Endothelial cell (in vitro differentiated cells): ENCODE measurements around the gene CCDC142. TPM values are rescaled to one million over a fixed set of nuclear protein-coding genes. Genes with fewer than 3 reads are reported as not detected.
"Not testable (repeated sequence)": the region's sequence is repeated elsewhere in the genome, so short reads cannot be mapped to it uniquely, and the experiment has no call there.

Experiments used
- DNase-seq: peaks from one replicate; pipeline ENCODE4 v3.0.0; 2021; ENCODE audit warnings: low spot score
- H3K27ac Mint-ChIP-seq: one replicate; pipeline ENCODE4 v1.8.0; 2021; ENCODE audit warnings: mixed read lengths, inconsistent platforms; ENCODE audit not compliant: unreplicated experiment
- H3K27me3 Mint-ChIP-seq: one replicate; pipeline ENCODE4 v1.8.0; 2021; ENCODE audit warnings: mild to moderate bottlenecking, moderate library complexity, mixed read lengths, inconsistent platforms; ENCODE audit not compliant: unreplicated experiment
- H3K36me3 Mint-ChIP-seq: one replicate; pipeline ENCODE4 v1.8.0; 2021; ENCODE audit warnings: mild to moderate bottlenecking, low read depth, mixed read lengths, inconsistent platforms; ENCODE audit not compliant: unreplicated experiment
- H3K4me1 Mint-ChIP-seq: one replicate; pipeline ENCODE4 v1.8.0; 2021; ENCODE audit warnings: mild to moderate bottlenecking, mixed read lengths, inconsistent platforms; ENCODE audit not compliant: unreplicated experiment
- H3K4me3 Mint-ChIP-seq: one replicate; pipeline ENCODE4 v1.8.0; 2021; ENCODE audit warnings: mild to moderate bottlenecking, mixed read lengths, inconsistent platforms; ENCODE audit not compliant: unreplicated experiment
- H3K9me3 Mint-ChIP-seq: one replicate; pipeline ENCODE4 v1.8.0; 2021; ENCODE audit warnings: mixed read lengths, inconsistent platforms; ENCODE audit not compliant: unreplicated experiment
- total RNA-seq: library from RNA; stranded (reverse); fragmentation: NEBNext Ultra II Directional; extraction: Animal tissue kit (Norgen Biotek cat#: 25700); gene quantifications from one replicate; pipeline ENCODE4 v1.2.1, GENCODE V29; 2021; ENCODE audit not compliant: unreplicated experiment
- TF ChIP-seq, protein P1 (sequence below): fragments of 200-600 bp; sonication (generic); IDR thresholded peaks from one replicate; pipeline ENCODE4 v1.5.0; 2021; ENCODE audit warnings: antibody characterized with exemption; ENCODE audit not compliant: unreplicated experiment

The CCDC142 gene
- total RNA-seq, 1 donor from 2014 or later, result 20.7 TPM

DNA sequence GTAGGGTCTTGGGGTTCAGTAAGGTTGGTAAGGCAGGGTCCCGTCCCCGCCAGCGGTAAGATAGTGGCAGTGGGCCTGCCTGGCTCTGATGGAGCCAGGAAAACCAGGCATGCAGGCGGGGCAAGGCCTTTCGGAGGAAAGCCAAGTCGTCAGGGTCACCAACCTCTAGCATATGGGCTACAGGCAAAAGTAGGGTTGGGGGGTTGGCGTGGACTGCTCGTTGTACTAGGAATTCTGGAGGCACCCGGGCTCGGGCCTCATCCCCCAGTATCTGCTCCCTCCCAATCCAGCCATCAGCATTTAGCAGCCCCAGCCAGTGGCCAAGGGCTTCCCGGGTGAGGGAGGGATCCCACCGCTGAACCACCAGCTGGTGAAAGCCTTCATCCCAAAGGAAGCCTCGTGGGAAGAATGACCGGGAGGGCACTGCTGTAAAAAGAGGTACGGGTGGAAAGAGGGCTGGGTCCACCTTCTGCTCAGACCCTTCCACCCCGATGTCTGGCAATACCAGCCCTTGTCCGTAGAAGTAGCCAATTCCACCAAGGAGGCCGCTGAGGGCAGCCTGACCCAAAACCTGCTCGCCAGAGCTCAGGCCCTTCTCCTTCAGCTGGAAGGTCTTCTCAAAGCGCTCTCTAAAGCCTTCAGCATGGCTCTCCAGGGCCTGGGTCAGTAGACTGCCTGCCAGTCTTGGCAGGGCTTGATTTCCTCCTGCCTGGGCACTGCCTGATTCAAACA is 20.6 kb downstream of the CCDC142 start:
- TF ChIP-seq, protein P1, sequence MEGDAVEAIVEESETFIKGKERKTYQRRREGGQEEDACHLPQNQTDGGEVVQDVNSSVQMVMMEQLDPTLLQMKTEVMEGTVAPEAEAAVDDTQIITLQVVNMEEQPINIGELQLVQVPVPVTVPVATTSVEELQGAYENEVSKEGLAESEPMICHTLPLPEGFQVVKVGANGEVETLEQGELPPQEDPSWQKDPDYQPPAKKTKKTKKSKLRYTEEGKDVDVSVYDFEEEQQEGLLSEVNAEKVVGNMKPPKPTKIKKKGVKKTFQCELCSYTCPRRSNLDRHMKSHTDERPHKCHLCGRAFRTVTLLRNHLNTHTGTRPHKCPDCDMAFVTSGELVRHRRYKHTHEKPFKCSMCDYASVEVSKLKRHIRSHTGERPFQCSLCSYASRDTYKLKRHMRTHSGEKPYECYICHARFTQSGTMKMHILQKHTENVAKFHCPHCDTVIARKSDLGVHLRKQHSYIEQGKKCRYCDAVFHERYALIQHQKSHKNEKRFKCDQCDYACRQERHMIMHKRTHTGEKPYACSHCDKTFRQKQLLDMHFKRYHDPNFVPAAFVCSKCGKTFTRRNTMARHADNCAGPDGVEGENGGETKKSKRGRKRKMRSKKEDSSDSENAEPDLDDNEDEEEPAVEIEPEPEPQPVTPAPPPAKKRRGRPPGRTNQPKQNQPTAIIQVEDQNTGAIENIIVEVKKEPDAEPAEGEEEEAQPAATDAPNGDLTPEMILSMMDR, result no peak
- Mint-ChIP-seq H3K9me3 (no peaks in the 10 kb centered on the region), H3K36me3 (peaks cover 9% of the 10 kb centered on the region), H3K4me1 (peaks cover 27% of the 10 kb centered on the region), H3K27ac (no peak overlapping the region), H3K27me3 (peaks cover 18% of the 10 kb centered on the region), H3K4me3 (no peak overlapping the region)
- no peak for DNase-seq

- TF ChIP-seq, protein P1, result no peak
- Mint-ChIP-seq H3K9me3 (no peaks in the 10 kb centered on the region), H3K27me3 (peaks cover 18% of the 10 kb centered on the region), H3K4me1 (peaks cover 30% of the 10 kb centered on the region), H3K4me3 (no peak overlapping the region), H3K36me3 (peaks cover 9% of the 10 kb centered on the region), H3K27ac (no peak overlapping the region)
- peak; percentile 35 for DNase-seq
Measured at GRCh38 chr2:74461187-74462053, 21.4 kb downstream of the CCDC142 start.

DNA sequence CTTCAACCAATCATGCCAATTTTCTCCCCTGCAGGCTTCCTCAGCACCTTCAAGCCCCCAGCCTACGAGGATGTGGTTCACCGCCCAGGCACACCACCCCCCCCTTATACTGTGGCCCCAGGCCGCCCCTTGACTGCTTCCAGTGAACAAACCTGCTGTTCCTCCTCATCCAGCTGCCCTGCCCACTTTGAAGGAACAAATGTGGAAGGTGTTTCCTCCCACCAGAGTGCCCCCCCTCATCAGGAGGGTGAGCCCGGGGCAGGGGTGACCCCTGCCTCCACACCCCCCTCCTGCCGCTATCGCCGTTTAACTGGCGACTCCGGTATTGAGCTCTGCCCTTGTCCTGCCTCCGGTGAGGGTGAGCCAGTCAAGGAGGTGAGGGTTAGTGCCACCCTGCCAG is 22.6 kb downstream of the CCDC142 start:
- not testable (repeated sequence) for H3K9me3 Mint-ChIP-seq, H3K36me3 Mint-ChIP-seq, DNase-seq, H3K27ac Mint-ChIP-seq
- Mint-ChIP-seq H3K4me3 (peak overlapping the region; percentile 98), H3K4me1 (peaks cover 37% of the 10 kb centered on the region), H3K27me3 (peaks cover 20% of the 10 kb centered on the region)

- Mint-ChIP-seq H3K4me3 (peak overlapping the region; percentile 98), H3K27me3 (peaks cover 20% of the 10 kb centered on the region), H3K36me3 (peaks cover 13% of the 10 kb centered on the region), H3K4me1 (peaks cover 41% of the 10 kb centered on the region), H3K27ac (peak overlapping the region; percentile 76)
- not testable (repeated sequence) for H3K9me3 Mint-ChIP-seq, DNase-seq
Measured at GRCh38 chr2:74459503-74460118, 23.2 kb downstream of the CCDC142 start.

DNA sequence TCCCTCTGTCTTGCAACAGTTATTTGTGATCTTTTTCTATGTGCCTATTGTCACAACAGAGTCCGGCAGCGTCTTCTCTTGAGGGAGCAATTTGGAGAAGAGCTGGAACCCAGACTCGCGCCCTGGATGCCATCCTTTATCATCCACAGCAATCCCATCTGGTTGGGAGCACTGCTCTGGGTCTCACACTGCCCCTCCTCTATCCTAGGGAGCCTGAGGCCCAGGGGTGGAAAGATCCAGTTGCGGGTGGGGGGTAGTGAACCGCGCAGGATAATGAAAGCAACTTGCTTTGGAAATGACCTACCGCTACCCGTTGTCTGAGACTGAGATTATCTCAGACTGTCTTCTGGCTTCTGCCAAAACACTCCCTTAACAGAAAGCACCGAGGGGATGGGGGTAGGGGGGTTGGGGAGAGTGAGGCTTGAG is 23.8 kb downstream of the CCDC142 start:
- TF ChIP-seq, protein P1, result no peak
- no peaks in the 10 kb centered on the region for H3K9me3 Mint-ChIP-seq
- H3K27ac Mint-ChIP-seq, result peak overlapping the region; percentile 89
- peak overlapping the region; percentile 98 for H3K4me3 Mint-ChIP-seq
- DNase-seq, result no peak
- peaks cover 14% of the 10 kb centered on the region for H3K36me3 Mint-ChIP-seq
- peaks cover 17% of the 10 kb centered on the region for H3K27me3 Mint-ChIP-seq
- H3K4me1 Mint-ChIP-seq, result peaks cover 38% of the 10 kb centered on the region
